Measurements from ENCODE around the gene PREX1.

PREX1 gene

GRCh38 chr20:48802216-48802615 is 25.6 kb downstream of the PREX1 start:
- POLR2A ChIA-PET = no interaction called here
- 84% methylated on average over 2 of the region's 2 CpGs for WGBS (ENCODE audit: insufficient coverage)
- peaks cover 0 to 41% (median 33%) of the 10 kb centered on the region in 4 experiments for H3K4me1 ChIP-seq (ENCODE audit: control extremely low read depth in 1 of 4, control insufficient read depth in 4 of 4, insufficient read depth in 4 of 4, low read length in 3 of 4)
- H3K27ac ChIP-seq (ENCODE audit: insufficient read depth in 1 of 2, low read depth in 1 of 2, low read length in 2 of 2, poor library complexity in 1 of 2, severe bottlenecking in 2 of 2) = no peak overlapping the region
- H3K9me3 ChIP-seq (ENCODE audit: control extremely low read depth in 1 of 5, control insufficient read depth in 4 of 5, insufficient read depth in 2 of 5, low read depth in 1 of 5, low read length in 4 of 5) = peaks cover 0 to 7% (median 0%) of the 10 kb centered on the region in 5 experiments
- CTCF ChIA-PET = interaction anchor here (0.8 to 3.8 kb wide), 6 partner anchors 11 to 90 kb away, joined by 3 to 15 read pairs (median 3); no protein-coding TSS in a partner anchor
- no peak overlapping the region for H3K4me3 ChIP-seq (ENCODE audit: control insufficient read depth in 1 of 7, extremely low read depth in 1 of 7, insufficient read depth in 4 of 7, low read depth in 2 of 7, low read length in 6 of 7)
- no peaks in the 10 kb centered on the region for H3K27me3 ChIP-seq (replicated peaks in 2 of 5; ENCODE audit: control insufficient read depth in 4 of 5, insufficient read depth in 5 of 5, low read length in 4 of 5)
- peaks cover 4 to 18% (median 7%) of the 10 kb centered on the region in 4 experiments for H3K36me3 ChIP-seq (ENCODE audit: control insufficient read depth in 4 of 4, insufficient read depth in 4 of 4, low read length in 3 of 4)
- no peak for DNase-seq

- WGBS (ENCODE audit: insufficient coverage) = 96% methylated on average over 9 of the region's 10 CpGs
- Histone ChIP-seq H3K4me1 (ENCODE audit: control extremely low read depth in 1 of 4, control insufficient read depth in 4 of 4, insufficient read depth in 4 of 4, low read length in 3 of 4) (peaks cover 2 to 45% (median 34%) of the 10 kb centered on the region in 4 experiments), H3K4me3 (ENCODE audit: control insufficient read depth in 1 of 7, extremely low read depth in 1 of 7, insufficient read depth in 4 of 7, low read depth in 2 of 7, low read length in 6 of 7) (no peak overlapping the region), H3K27ac (ENCODE audit: insufficient read depth in 1 of 2, low read depth in 1 of 2, low read length in 2 of 2, poor library complexity in 1 of 2, severe bottlenecking in 2 of 2) (no peak overlapping the region), H3K27me3 (replicated peaks in 2 of 5; ENCODE audit: control insufficient read depth in 4 of 5, insufficient read depth in 5 of 5, low read length in 4 of 5) (no peaks in the 10 kb centered on the region), H3K9me3 (ENCODE audit: control extremely low read depth in 1 of 5, control insufficient read depth in 4 of 5, insufficient read depth in 2 of 5, low read depth in 1 of 5, low read length in 4 of 5) (no peaks in the 10 kb centered on the region), H3K36me3 (ENCODE audit: control insufficient read depth in 4 of 4, insufficient read depth in 4 of 4, low read length in 3 of 4) (peaks cover 4 to 13% (median 4%) of the 10 kb centered on the region in 4 experiments)
- DNase-seq = no peak
- ChIA-PET CTCF (interaction anchor here (0.8 to 3.8 kb wide), 8 partner anchors 9 to 98 kb away, joined by 3 to 15 read pairs (median 3); no protein-coding TSS in a partner anchor), POLR2A (no interaction called here)
These were observed 26.6 kb downstream of the PREX1 start for GRCh38 chr20:48801197-48801596.

- Histone ChIP-seq H3K9me3 (ENCODE audit: control extremely low read depth in 1 of 5, control insufficient read depth in 4 of 5, insufficient read depth in 2 of 5, low read depth in 1 of 5, low read length in 4 of 5) (no peaks in the 10 kb centered on the region), H3K4me3 (ENCODE audit: control insufficient read depth in 1 of 7, extremely low read depth in 1 of 7, insufficient read depth in 4 of 7, low read depth in 2 of 7, low read length in 6 of 7) (peak overlapping the region in 1 of 7 experiments; percentile 15), H3K4me1 (ENCODE audit: control extremely low read depth in 1 of 4, control insufficient read depth in 4 of 4, insufficient read depth in 4 of 4, low read length in 3 of 4) (peaks cover 2 to 45% (median 34%) of the 10 kb centered on the region in 4 experiments), H3K27me3 (replicated peaks in 2 of 5; ENCODE audit: control insufficient read depth in 4 of 5, insufficient read depth in 5 of 5, low read length in 4 of 5) (no peaks in the 10 kb centered on the region), H3K27ac (ENCODE audit: insufficient read depth in 1 of 2, low read depth in 1 of 2, low read length in 2 of 2, poor library complexity in 1 of 2, severe bottlenecking in 2 of 2) (peak overlapping the region in 1 of 2 experiments; percentile 63), H3K36me3 (ENCODE audit: control insufficient read depth in 4 of 4, insufficient read depth in 4 of 4, low read length in 3 of 4) (peaks cover 4 to 12% (median 4%) of the 10 kb centered on the region in 4 experiments)
- peak in 2 of 3 donors; percentile 32 to 58 for DNase-seq
- 61% methylated on average over 3 of the region's 4 CpGs for WGBS (ENCODE audit: insufficient coverage)
- ChIA-PET POLR2A (interaction anchor here (1.1 kb wide), 1 partner anchor 77 kb away, joined by 4 read pairs; no protein-coding TSS in a partner anchor), CTCF (interaction anchor here (0.6 to 3.8 kb wide), 11 partner anchors 9 to 97 kb away, joined by 3 to 15 read pairs (median 3); no protein-coding TSS in a partner anchor)
These were observed 27.6 kb downstream of the PREX1 start for GRCh38 chr20:48800177-48800576.

GRCh38 chr20:48799328-48800105 is 28.3 kb downstream of the PREX1 start:
- Histone ChIP-seq H3K9me3 (ENCODE audit: control extremely low read depth in 1 of 5, control insufficient read depth in 4 of 5, insufficient read depth in 2 of 5, low read depth in 1 of 5, low read length in 4 of 5) (no peaks in the 10 kb centered on the region), H3K4me1 (ENCODE audit: control extremely low read depth in 1 of 4, control insufficient read depth in 4 of 4, insufficient read depth in 4 of 4, low read length in 3 of 4) (peaks cover 2 to 45% (median 38%) of the 10 kb centered on the region in 4 experiments), H3K36me3 (ENCODE audit: control insufficient read depth in 4 of 4, insufficient read depth in 4 of 4, low read length in 3 of 4) (peaks cover 2 to 6% (median 3%) of the 10 kb centered on the region in 4 experiments), H3K4me3 (ENCODE audit: control insufficient read depth in 1 of 7, extremely low read depth in 1 of 7, insufficient read depth in 4 of 7, low read depth in 2 of 7, low read length in 6 of 7) (peak overlapping the region in 1 of 7 experiments; percentile 15), H3K27me3 (replicated peaks in 2 of 5; ENCODE audit: control insufficient read depth in 4 of 5, insufficient read depth in 5 of 5, low read length in 4 of 5) (no peaks in the 10 kb centered on the region), H3K27ac (ENCODE audit: insufficient read depth in 1 of 2, low read depth in 1 of 2, low read length in 2 of 2, poor library complexity in 1 of 2, severe bottlenecking in 2 of 2) (peak overlapping the region in 1 of 2 experiments; percentile 63)
- WGBS (ENCODE audit: insufficient coverage) = 59% methylated on average over 7 of the region's 12 CpGs
- POLR2A ChIA-PET = interaction anchor here (1.1 to 1.6 kb wide), 2 partner anchors 11 to 76 kb away, joined by 4 to 5 read pairs; no protein-coding TSS in a partner anchor
- CTCF ChIA-PET = interaction anchor here (0.7 to 3.8 kb wide), 11 partner anchors 8 to 122 kb away, joined by 3 to 15 read pairs (median 3); no protein-coding TSS in a partner anchor
- peak in 2 of 3 donors; percentile 40 to 69 for DNase-seq

GRCh38 chr20:48797850-48798747 is 29.7 kb downstream of the PREX1 start:
- ChIA-PET POLR2A (interaction anchor here (0.6 to 1.6 kb wide), 4 partner anchors 10 to 132 kb away, joined by 3 to 5 read pairs (median 3); no protein-coding TSS in a partner anchor), CTCF (interaction anchor here (1.1 to 1.8 kb wide), 7 partner anchors 9 to 140 kb away, joined by 3 to 9 read pairs (median 5); no protein-coding TSS in a partner anchor)
- Histone ChIP-seq H3K4me3 (ENCODE audit: control insufficient read depth in 1 of 7, extremely low read depth in 1 of 7, insufficient read depth in 4 of 7, low read depth in 2 of 7, low read length in 6 of 7) (no peak overlapping the region), H3K27me3 (replicated peaks in 2 of 5; ENCODE audit: control insufficient read depth in 4 of 5, insufficient read depth in 5 of 5, low read length in 4 of 5) (no peaks in the 10 kb centered on the region), H3K4me1 (ENCODE audit: control extremely low read depth in 1 of 4, control insufficient read depth in 4 of 4, insufficient read depth in 4 of 4, low read length in 3 of 4) (peaks cover 2 to 52% (median 44%) of the 10 kb centered on the region in 4 experiments), H3K9me3 (ENCODE audit: control extremely low read depth in 1 of 5, control insufficient read depth in 4 of 5, insufficient read depth in 2 of 5, low read depth in 1 of 5, low read length in 4 of 5) (no peaks in the 10 kb centered on the region), H3K36me3 (ENCODE audit: control insufficient read depth in 4 of 4, insufficient read depth in 4 of 4, low read length in 3 of 4) (no peaks in the 10 kb centered on the region), H3K27ac (ENCODE audit: insufficient read depth in 1 of 2, low read depth in 1 of 2, low read length in 2 of 2, poor library complexity in 1 of 2, severe bottlenecking in 2 of 2) (peak overlapping the region in 1 of 2 experiments; percentile 51)
- no peak for DNase-seq
- WGBS (ENCODE audit: insufficient coverage) = 61% methylated on average over 11 of the region's 11 CpGs

- CTCF ChIA-PET = interaction anchor here (1.1 to 1.8 kb wide), 6 partner anchors 9 to 140 kb away, joined by 5 to 9 read pairs (median 5); no protein-coding TSS in a partner anchor
- no peaks in the 10 kb centered on the region for H3K36me3 ChIP-seq (ENCODE audit: control insufficient read depth in 4 of 4, insufficient read depth in 4 of 4, low read length in 3 of 4)
- H3K9me3 ChIP-seq (ENCODE audit: control extremely low read depth in 1 of 5, control insufficient read depth in 4 of 5, insufficient read depth in 2 of 5, low read depth in 1 of 5, low read length in 4 of 5) = no peaks in the 10 kb centered on the region
- H3K4me1 ChIP-seq (ENCODE audit: control extremely low read depth in 1 of 4, control insufficient read depth in 4 of 4, insufficient read depth in 4 of 4, low read length in 3 of 4) = peaks cover 2 to 52% (median 44%) of the 10 kb centered on the region in 4 experiments
- H3K4me3 ChIP-seq (ENCODE audit: control insufficient read depth in 1 of 7, extremely low read depth in 1 of 7, insufficient read depth in 4 of 7, low read depth in 2 of 7, low read length in 6 of 7) = no peak overlapping the region
- H3K27ac ChIP-seq (ENCODE audit: insufficient read depth in 1 of 2, low read depth in 1 of 2, low read length in 2 of 2, poor library complexity in 1 of 2, severe bottlenecking in 2 of 2) = peak overlapping the region; percentile 2 to 51
- H3K27me3 ChIP-seq (replicated peaks in 2 of 5; ENCODE audit: control insufficient read depth in 4 of 5, insufficient read depth in 5 of 5, low read length in 4 of 5) = no peaks in the 10 kb centered on the region
- POLR2A ChIA-PET = interaction anchor here (0.6 to 1.4 kb wide), 2 partner anchors 26 to 45 kb away, joined by 3 read pairs; no protein-coding TSS in a partner anchor
- 58% methylated on average over 13 of the region's 15 CpGs for WGBS (ENCODE audit: insufficient coverage)
- peak in 1 of 3 donors; percentile 45 for DNase-seq
These were observed 30.4 kb downstream of the PREX1 start for GRCh38 chr20:48797275-48797825.

All from common myeloid progenitor, CD34-positive (primary cell).